GM23338 (cell line): ENCODE results near the gene FADD. TPM values are rescaled to one million over a fixed set of nuclear protein-coding genes. Genes with fewer than 3 reads are reported as not detected.

Experiments used
- ATAC-seq: fragments of 200-7000 bp; cut with Tn5 transposase; 3 replicates; pipeline ENCODE4 v1.9.1; 2020
- DNase-seq: peaks from one replicate; pipeline ENCODE4 v3.0.0-alpha.2; 2015; ENCODE audit warnings: low spot score
- H2AFZ ChIP-seq: fragments of 200-600 bp; sonication (generic); 2 replicates; pipeline ENCODE4 v1.8.0; 2016; ENCODE audit warnings: antibody characterized with exemption, mild to moderate bottlenecking, moderate library complexity
- H3F3A ChIP-seq: fragments of 200-600 bp; sonication (generic); replicated peaks from 2 replicates; pipeline ENCODE4 v1.8.0; 2017; ENCODE audit warnings: antibody characterized with exemption, mixed run types, low read depth
- H3K27ac ChIP-seq: fragments of 200-600 bp; sonication (generic); 2 replicates; pipeline ENCODE4 v1.6.1; 2016; ENCODE audit warnings: low read depth
- H3K27me3 ChIP-seq: fragments of 200-600 bp; sonication (generic); 2 replicates; pipeline ENCODE4 v1.8.0; 2016; ENCODE audit warnings: mild to moderate bottlenecking, mixed run types, moderate library complexity; ENCODE audit not compliant: insufficient read depth
- H3K36me3 ChIP-seq: fragments of 200-600 bp; sonication (generic); 2 replicates; pipeline ENCODE4 v1.8.0; 2016; ENCODE audit warnings: mild to moderate bottlenecking; ENCODE audit not compliant: insufficient read depth
- H3K4me1 ChIP-seq: fragments of 200-600 bp; sonication (generic); 2 replicates; pipeline ENCODE4 v1.8.0; 2016; ENCODE audit warnings: mild to moderate bottlenecking, moderate library complexity; ENCODE audit not compliant: insufficient read depth
- H3K4me2 ChIP-seq: fragments of 200-600 bp; sonication (generic); 2 replicates; pipeline ENCODE4 v1.7.1; 2017; ENCODE audit warnings: mixed run types
- H3K4me3 ChIP-seq: fragments of 200-600 bp; sonication (generic); 2 replicates; pipeline ENCODE4 v1.6.1; 2016; ENCODE audit warnings: mixed run types
- H3K79me2 ChIP-seq: fragments of 200-600 bp; sonication (generic); replicated peaks from 2 replicates; pipeline ENCODE4 v1.8.0; 2017; ENCODE audit warnings: mild to moderate bottlenecking; ENCODE audit not compliant: insufficient read depth
- H3K9me2 ChIP-seq: fragments of 200-600 bp; sonication (generic); 2 replicates; pipeline ENCODE4 v1.8.0; 2017; ENCODE audit not compliant: insufficient read depth
- H4K20me1 ChIP-seq: fragments of 200-600 bp; sonication (generic); replicated peaks from 2 replicates; pipeline ENCODE4 v1.8.0; 2017; ENCODE audit warnings: mild to moderate bottlenecking; ENCODE audit not compliant: insufficient read depth
- H3K27ac Mint-ChIP-seq: 2 replicates; pipeline ENCODE4 v1.8.0; 2020; ENCODE audit warnings: inconsistent platforms, mild to moderate bottlenecking, moderate library complexity, mixed read lengths
- H3K27me3 Mint-ChIP-seq: 3 replicates; pipeline ENCODE4 v1.8.0; 2022; ENCODE audit warnings: low read depth, mild to moderate bottlenecking, moderate library complexity, mixed read lengths, inconsistent platforms; ENCODE audit not compliant: insufficient read depth, poor library complexity
- H3K36me3 Mint-ChIP-seq: 3 replicates; pipeline ENCODE4 v1.8.0; 2021; ENCODE audit warnings: low read depth, mild to moderate bottlenecking, inconsistent platforms, moderate library complexity, mixed read lengths
- H3K4me1 Mint-ChIP-seq: 3 replicates; pipeline ENCODE4 v1.8.0; 2020; ENCODE audit warnings: mild to moderate bottlenecking, inconsistent platforms, mixed read lengths
- H3K4me3 Mint-ChIP-seq: 3 replicates; pipeline ENCODE4 v1.8.0; 2021; ENCODE audit warnings: moderate library complexity, mild to moderate bottlenecking, inconsistent platforms, mixed read lengths
- H3K9me3 Mint-ChIP-seq: 3 replicates; pipeline ENCODE4 v1.8.0; 2020; ENCODE audit warnings: moderate library complexity, mild to moderate bottlenecking, inconsistent platforms, mixed read lengths
- CREB1 ChIP-seq: fragments of 250-450 bp; sonication (Bioruptor Pico); IDR thresholded peaks from 2 replicates; pipeline ENCODE4 v1.5.0; 2020; ENCODE audit warnings: low read depth, mild to moderate bottlenecking, moderate library complexity
- JUNB ChIP-seq: IDR thresholded peaks from one replicate; pipeline ENCODE4 v1.6.1; 2016; ENCODE audit warnings: antibody characterized with exemption; ENCODE audit not compliant: unreplicated experiment
- NANOG ChIP-seq: IDR thresholded peaks from 2 replicates; pipeline ENCODE4 v1.6.1; 2016; ENCODE audit warnings: antibody characterized with exemption, borderline replicate concordance
- POLR2AphosphoS5 ChIP-seq: IDR thresholded peaks from 2 replicates; pipeline ENCODE4 v1.6.1; 2016; ENCODE audit warnings: antibody characterized with exemption, low read depth
- STAT1 ChIP-seq: IDR thresholded peaks from one replicate; pipeline ENCODE4 v1.6.1; 2016; ENCODE audit warnings: antibody characterized with exemption; ENCODE audit not compliant: unreplicated experiment
- ZNF114 ChIP-seq: fragments of 250-450 bp; sonication (Bioruptor Pico); IDR thresholded peaks from 2 replicates; pipeline ENCODE4 v1.5.0; 2020; ENCODE audit warnings: mild to moderate bottlenecking, moderate library complexity
- ZNF331 ChIP-seq: fragments of 250-450 bp; sonication (Bioruptor Pico); IDR thresholded peaks from 2 replicates; pipeline ENCODE4 v1.5.0; 2020; ENCODE audit warnings: low read depth, mild to moderate bottlenecking, moderate library complexity
- polyA plus RNA-seq: library from polyadenylated mRNA; unstranded; fragments of >200 nt; fragmentation: Nextera tagmentation; extraction: Ambion mirVana; gene quantifications from 2 replicates; pipeline ENCODE4 v1.2.1, GENCODE V29; 2016
- total RNA-seq: library from RNA; depleted of rRNA; stranded (reverse); fragments of >200 nt; shearing (Covaris generic); gene quantifications from 2 replicates; pipeline ENCODE4 v1.2.3, GENCODE V29; 2014
- TF ChIP-seq, protein P1 (sequence below): fragments of 250-450 bp; sonication (Bioruptor Pico); IDR thresholded peaks from 2 replicates; pipeline ENCODE4 v1.5.0; 2020; ENCODE audit warnings: mild to moderate bottlenecking, moderate library complexity
- TF ChIP-seq, protein P2 (sequence below): IDR thresholded peaks from one replicate; pipeline ENCODE4 v1.6.1; 2018; ENCODE audit warnings: antibody characterized with exemption; ENCODE audit not compliant: unreplicated experiment
- TF ChIP-seq, protein P3 (sequence below): IDR thresholded peaks from 2 replicates; pipeline ENCODE4 v1.6.1; 2016; ENCODE audit warnings: antibody characterized with exemption

The FADD gene
- total and polyA plus RNA-seq, 2 experiments from 2014 or later, result 19.7 to 65.8 TPM

DNA sequence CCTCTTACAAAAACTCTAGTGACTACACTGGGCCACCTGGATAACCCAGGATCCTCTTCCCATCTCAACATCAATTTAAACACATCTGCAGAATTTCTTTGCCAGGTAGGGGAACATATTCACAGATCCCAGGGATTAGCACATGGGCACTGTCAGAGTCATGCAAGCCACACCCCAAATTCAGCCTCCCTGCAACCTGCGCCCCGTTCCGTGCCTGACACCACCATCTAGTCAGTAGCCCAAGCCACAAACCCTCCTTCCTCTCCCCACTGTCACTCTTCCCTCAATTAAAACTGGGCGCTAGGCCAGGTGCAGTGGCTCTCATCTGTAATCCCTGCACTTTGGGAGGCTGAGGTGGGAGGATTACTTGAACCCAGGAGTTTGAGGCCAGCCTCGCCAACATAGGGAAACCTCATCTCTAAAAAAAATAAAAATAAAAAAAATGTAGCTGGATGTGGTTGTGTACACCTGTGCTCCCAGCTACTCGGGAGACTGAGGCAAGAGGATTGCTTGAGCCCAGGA is 6.4 kb downstream of the FADD start:
- no peak overlapping the region for H3K4me3 ChIP-seq
- Mint-ChIP-seq H3K9me3 (no peaks in the 10 kb centered on the region), H3K27ac (no peak overlapping the region; the same call in 1 of the 2 replicates), H3K27me3 (peaks cover 11% of the 10 kb centered on the region), H3K4me1 (peaks cover 50% of the 10 kb centered on the region), H3K4me3 (no peak overlapping the region), H3K36me3 (peaks cover 52% of the 10 kb centered on the region)
- no peak overlapping the region for H3K4me2 ChIP-seq
- H3F3A ChIP-seq, result peaks cover 10% of the 10 kb centered on the region; the same call in 1 of the 2 replicates
- H3K79me2 ChIP-seq, result peaks cover 30% of the 10 kb centered on the region
- TF ChIP-seq ZNF114 (CRISPR knock-in tag) (no peak), JUNB (no peak), CREB1 (CRISPR knock-in tag) (no peak), POLR2AphosphoS5 (no peak; the same call in 1 of the 2 replicates)
- TF ChIP-seq, protein P1, sequence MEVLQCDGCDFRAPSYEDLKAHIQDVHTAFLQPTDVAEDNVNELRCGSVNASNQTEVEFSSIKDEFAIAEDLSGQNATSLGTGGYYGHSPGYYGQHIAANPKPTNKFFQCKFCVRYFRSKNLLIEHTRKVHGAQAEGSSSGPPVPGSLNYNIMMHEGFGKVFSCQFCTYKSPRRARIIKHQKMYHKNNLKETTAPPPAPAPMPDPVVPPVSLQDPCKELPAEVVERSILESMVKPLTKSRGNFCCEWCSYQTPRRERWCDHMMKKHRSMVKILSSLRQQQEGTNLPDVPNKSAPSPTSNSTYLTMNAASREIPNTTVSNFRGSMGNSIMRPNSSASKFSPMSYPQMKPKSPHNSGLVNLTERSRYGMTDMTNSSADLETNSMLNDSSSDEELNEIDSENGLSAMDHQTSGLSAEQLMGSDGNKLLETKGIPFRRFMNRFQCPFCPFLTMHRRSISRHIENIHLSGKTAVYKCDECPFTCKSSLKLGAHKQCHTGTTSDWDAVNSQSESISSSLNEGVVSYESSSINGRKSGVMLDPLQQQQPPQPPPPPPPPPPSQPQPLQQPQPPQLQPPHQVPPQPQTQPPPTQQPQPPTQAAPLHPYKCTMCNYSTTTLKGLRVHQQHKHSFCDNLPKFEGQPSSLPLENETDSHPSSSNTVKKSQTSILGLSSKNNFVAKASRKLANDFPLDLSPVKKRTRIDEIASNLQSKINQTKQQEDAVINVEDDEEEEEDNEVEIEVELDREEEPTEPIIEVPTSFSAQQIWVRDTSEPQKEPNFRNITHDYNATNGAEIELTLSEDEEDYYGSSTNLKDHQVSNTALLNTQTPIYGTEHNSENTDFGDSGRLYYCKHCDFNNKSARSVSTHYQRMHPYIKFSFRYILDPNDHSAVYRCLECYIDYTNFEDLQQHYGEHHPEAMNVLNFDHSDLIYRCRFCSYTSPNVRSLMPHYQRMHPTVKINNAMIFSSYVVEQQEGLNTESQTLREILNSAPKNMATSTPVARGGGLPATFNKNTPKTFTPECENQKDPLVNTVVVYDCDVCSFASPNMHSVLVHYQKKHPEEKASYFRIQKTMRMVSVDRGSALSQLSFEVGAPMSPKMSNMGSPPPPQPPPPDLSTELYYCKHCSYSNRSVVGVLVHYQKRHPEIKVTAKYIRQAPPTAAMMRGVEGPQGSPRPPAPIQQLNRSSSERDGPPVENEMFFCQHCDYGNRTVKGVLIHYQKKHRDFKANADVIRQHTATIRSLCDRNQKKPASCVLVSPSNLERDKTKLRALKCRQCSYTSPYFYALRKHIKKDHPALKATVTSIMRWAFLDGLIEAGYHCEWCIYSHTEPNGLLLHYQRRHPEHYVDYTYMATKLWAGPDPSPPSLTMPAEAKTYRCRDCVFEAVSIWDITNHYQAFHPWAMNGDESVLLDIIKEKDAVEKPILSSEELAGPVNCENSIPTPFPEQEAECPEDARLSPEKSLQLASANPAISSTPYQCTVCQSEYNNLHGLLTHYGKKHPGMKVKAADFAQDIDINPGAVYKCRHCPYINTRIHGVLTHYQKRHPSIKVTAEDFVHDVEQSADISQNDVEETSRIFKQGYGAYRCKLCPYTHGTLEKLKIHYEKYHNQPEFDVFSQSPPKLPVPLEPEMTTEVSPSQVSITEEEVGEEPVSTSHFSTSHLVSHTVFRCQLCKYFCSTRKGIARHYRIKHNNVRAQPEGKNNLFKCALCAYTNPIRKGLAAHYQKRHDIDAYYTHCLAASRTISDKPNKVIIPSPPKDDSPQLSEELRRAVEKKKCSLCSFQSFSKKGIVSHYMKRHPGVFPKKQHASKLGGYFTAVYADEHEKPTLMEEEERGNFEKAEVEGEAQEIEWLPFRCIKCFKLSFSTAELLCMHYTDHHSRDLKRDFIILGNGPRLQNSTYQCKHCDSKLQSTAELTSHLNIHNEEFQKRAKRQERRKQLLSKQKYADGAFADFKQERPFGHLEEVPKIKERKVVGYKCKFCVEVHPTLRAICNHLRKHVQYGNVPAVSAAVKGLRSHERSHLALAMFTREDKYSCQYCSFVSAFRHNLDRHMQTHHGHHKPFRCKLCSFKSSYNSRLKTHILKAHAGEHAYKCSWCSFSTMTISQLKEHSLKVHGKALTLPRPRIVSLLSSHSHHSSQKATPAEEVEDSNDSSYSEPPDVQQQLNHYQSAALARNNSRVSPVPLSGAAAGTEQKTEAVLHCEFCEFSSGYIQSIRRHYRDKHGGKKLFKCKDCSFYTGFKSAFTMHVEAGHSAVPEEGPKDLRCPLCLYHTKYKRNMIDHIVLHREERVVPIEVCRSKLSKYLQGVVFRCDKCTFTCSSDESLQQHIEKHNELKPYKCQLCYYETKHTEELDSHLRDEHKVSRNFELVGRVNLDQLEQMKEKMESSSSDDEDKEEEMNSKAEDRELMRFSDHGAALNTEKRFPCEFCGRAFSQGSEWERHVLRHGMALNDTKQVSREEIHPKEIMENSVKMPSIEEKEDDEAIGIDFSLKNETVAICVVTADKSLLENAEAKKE, result no peak
- H3K27ac ChIP-seq, result peak overlapping the region; percentile 70
- peaks cover 4% of the 10 kb centered on the region; the same call in 1 of the 2 replicates for H3K36me3 ChIP-seq
- peaks cover 41% of the 10 kb centered on the region for H3K4me1 ChIP-seq
- no peaks in the 10 kb centered on the region for H3K27me3 ChIP-seq
- no peaks in the 10 kb centered on the region for H3K9me2 ChIP-seq
- no peak overlapping the region for H2AFZ ChIP-seq
- peaks cover 30% of the 10 kb centered on the region for H4K20me1 ChIP-seq
- no peak for ATAC-seq
- no peak for DNase-seq

DNA sequence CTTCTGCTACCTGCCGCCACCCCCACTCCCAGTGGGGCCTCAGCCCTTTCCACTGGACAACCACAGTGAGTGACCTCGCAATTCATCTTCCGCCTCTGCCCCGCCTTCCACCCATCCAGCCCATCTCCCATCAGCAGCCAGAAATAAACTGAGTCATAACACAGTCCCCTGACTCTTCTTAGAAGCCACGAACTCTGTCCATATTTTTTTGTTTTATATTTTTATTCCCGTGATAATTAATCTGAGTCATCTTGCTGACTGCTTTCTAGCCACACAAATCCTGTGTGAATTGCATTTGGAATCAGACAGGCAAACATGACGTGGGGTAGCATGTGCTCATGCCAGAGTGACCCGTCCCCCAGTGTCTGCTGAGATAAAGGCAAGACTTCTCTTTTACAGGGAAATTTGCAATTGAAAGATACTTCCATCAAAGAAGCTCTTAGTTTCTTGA is 7.0 kb downstream of the FADD start:
- Mint-ChIP-seq H3K4me1 (peaks cover 44% of the 10 kb centered on the region), H3K9me3 (no peaks in the 10 kb centered on the region), H3K4me3 (no peak overlapping the region), H3K36me3 (peaks cover 46% of the 10 kb centered on the region), H3K27ac (peak overlapping the region; percentile 33; the same call in 1 of the 2 replicates), H3K27me3 (peaks cover 7% of the 10 kb centered on the region)
- Histone ChIP-seq H3K9me2 (no peaks in the 10 kb centered on the region), H3K27ac (no peak overlapping the region), H2AFZ (no peak overlapping the region), H3K4me3 (no peak overlapping the region), H3K36me3 (peaks cover 4% of the 10 kb centered on the region; the same call in 1 of the 2 replicates), H3K27me3 (no peaks in the 10 kb centered on the region), H3K4me1 (peaks cover 35% of the 10 kb centered on the region), H3F3A (peaks cover 8% of the 10 kb centered on the region; the same call in 1 of the 2 replicates), H3K4me2 (peak overlapping the region; percentile 64), H3K79me2 (peaks cover 24% of the 10 kb centered on the region), H4K20me1 (peaks cover 24% of the 10 kb centered on the region)
- DNase-seq (no peak), ATAC-seq (no peak)
- TF ChIP-seq STAT1 (no peak), CREB1 (CRISPR knock-in tag) (no peak), ZNF331 (CRISPR knock-in tag) (no peak), ZNF114 (CRISPR knock-in tag) (no peak), NANOG (no peak), JUNB (no peak)
- TF ChIP-seq, protein P2, sequence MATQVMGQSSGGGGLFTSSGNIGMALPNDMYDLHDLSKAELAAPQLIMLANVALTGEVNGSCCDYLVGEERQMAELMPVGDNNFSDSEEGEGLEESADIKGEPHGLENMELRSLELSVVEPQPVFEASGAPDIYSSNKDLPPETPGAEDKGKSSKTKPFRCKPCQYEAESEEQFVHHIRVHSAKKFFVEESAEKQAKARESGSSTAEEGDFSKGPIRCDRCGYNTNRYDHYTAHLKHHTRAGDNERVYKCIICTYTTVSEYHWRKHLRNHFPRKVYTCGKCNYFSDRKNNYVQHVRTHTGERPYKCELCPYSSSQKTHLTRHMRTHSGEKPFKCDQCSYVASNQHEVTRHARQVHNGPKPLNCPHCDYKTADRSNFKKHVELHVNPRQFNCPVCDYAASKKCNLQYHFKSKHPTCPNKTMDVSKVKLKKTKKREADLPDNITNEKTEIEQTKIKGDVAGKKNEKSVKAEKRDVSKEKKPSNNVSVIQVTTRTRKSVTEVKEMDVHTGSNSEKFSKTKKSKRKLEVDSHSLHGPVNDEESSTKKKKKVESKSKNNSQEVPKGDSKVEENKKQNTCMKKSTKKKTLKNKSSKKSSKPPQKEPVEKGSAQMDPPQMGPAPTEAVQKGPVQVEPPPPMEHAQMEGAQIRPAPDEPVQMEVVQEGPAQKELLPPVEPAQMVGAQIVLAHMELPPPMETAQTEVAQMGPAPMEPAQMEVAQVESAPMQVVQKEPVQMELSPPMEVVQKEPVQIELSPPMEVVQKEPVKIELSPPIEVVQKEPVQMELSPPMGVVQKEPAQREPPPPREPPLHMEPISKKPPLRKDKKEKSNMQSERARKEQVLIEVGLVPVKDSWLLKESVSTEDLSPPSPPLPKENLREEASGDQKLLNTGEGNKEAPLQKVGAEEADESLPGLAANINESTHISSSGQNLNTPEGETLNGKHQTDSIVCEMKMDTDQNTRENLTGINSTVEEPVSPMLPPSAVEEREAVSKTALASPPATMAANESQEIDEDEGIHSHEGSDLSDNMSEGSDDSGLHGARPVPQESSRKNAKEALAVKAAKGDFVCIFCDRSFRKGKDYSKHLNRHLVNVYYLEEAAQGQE, result no peak
- TF ChIP-seq, protein P3, sequence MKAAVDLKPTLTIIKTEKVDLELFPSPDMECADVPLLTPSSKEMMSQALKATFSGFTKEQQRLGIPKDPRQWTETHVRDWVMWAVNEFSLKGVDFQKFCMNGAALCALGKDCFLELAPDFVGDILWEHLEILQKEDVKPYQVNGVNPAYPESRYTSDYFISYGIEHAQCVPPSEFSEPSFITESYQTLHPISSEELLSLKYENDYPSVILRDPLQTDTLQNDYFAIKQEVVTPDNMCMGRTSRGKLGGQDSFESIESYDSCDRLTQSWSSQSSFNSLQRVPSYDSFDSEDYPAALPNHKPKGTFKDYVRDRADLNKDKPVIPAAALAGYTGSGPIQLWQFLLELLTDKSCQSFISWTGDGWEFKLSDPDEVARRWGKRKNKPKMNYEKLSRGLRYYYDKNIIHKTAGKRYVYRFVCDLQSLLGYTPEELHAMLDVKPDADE, result no peak
